Measurements from ENCODE around the gene ASCC1.
A peak's percentile ranks its signal among the peaks of the same experiment; 100 is the strongest.

Gene ASCC1

DNA sequence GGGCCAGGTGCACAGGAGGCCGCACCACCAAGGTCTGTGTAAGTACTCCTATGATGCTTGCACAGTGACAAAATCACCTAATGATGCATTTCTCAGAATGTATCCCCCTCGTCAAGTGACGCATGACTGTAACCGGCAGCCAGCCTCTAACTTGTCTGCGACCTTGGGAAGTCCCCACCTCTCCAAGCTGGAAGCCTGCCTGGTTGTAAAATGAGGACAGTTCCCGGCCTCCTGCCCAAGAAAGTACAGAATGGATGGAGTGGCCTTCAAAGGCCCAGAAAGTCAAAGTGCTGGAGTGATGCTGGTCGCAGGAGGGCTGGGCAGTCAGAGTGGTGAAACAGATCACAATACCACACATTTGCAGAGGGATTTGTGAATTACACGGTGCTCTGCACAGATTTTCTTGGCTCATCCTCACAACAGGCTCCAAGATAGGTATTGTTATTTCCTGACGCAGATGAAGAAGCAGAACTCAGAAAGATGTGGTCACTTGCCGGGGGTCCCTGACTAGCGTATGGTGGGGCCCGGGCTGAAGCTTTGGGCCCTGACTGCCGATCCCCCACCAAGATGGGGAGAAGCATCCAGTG is 150.5 kb downstream of the ASCC1 start:
- no peak for DNase-seq (ENCODE audit: low read depth)

DNA sequence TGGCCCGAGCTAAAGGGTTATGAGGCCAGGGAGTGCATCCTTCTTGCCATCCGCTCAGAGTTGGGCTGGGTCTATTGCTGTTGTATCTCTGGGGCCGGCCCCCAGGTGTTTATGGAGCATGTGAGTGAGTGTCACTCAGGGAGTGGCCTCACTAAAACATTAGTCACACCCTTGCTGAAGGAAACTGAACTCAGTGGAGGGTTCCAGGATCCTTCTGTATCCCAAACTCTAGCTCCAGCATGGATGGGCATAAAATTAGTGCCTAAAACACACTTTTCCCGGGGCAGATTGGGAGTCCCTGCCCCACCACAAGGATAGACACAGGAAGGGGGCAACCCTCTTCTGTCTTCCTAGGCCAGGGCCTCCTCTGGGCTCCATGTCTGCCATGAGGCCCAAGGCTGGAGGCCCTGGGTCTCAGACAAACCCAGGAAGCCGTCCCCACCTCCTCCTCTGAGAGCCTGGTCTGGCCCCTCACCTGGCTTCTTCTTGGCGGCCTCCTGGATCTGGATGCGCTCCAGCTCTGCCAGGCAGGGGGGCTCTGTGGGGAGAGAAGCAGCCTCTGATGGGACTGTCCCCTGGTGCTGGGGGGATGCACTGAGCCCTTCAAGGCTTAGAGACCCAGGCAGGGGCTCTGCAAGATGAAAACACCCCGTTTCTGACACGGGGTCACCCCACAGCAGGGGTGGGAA is 152.2 kb downstream of the ASCC1 start:
- no peak for DNase-seq (ENCODE audit: low read depth)

DNA sequence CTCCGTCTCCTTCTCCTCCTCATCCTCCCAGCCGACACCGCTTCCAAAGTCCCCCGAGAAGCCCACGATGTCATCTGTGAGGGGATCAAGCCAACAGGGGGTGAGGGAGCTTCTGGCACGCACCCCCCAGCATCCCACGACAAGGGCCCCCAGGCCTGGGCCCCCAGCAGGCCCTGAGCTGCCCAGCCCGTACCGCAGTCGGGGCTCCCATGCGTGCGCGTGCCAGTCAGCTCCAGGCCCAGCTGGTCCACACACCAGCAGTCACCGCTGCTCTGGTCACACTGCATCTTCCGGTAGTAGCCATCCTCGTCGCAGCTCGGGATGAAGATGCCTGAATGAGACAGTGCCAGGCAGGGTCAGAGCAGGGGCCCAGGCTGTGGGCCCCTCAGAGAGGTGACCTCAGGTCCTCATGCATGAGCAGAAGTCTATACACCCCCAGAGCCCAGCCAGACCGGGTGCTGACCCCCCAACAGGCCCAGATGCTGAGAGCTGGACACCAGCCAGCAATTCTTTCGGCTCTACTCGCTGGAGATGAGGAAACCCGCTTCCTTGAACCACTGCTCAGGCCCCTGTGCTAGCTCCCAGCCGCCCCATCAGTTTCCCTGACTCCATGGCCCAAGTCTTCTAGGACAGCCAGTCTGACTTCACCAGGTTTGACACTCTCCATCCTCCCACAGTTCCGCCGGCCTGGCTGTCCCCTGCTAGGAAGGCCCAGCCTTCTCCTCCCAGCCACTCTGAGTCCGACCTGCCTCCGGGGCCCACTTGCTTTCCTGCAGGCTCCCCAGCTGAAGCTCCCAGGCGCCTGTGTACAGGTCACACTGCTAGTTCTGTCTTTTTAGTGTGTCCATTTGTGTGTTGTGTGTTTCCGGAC is 153.0 kb downstream of the ASCC1 start:
- no peak for DNase-seq (ENCODE audit: low read depth)

DNA sequence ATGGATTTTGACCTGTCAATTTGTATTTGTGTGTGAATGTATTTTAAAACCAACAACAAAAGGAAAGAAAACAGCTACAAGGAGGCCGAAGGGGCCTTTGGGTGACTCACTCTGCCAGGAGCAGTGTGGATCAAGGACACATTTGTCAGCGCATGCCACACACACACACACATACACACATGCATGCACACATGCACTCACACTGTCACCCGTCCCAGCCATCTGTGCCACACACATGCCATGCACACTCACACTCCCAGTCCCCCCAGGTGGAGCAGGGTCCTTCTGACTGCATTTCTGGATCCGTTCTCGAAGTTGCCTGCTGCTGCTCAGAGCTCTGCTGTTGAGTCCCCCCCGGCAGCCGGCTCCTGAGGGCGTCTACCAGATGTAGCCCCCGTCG is 153.7 kb downstream of the ASCC1 start:
- DNase-seq (ENCODE audit: low read depth): no peak

DNA sequence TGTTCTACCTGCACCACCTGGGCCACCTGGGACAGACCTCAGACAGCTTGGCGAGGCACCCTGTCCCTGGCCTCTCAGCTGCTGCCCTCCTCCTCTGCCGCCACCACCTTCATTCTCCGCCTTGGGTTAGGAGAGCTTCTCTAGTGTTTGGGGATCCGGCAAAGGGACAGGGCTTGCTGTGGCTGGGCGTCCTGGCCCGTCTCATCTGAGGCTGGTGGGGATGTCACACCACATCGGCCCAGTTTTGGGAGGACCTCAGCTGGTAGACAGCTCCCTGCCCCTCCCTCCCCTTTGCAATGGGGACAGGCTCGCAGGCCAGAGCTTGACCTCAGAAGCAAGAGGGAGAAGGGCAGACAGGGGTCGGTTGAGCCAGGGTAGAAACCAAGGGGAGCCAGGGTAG is 154.1 kb downstream of the ASCC1 start:
- no peak for DNase-seq (ENCODE audit: low read depth)

DNA sequence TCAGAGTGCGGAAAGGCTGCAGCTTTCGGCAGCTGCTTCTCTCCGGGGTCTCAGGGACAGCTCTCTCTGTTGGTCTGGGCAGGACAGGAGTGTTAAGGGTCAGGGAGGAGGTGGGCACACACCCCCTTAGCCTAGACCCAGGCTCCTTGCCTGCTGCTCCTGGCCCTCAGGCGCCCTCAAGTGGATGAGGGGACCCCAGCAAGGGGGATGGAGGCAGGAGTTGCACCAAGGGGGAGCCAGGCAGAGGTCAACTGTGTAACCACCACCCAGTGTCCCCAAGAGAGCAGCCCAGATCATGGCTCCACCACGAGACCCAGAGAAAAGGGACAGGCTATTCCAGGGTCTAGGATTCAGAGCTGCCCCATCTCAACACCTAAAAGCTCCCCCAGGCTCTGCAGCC is 154.6 kb downstream of the ASCC1 start:
- DNase-seq (ENCODE audit: low read depth): no peak

DNA sequence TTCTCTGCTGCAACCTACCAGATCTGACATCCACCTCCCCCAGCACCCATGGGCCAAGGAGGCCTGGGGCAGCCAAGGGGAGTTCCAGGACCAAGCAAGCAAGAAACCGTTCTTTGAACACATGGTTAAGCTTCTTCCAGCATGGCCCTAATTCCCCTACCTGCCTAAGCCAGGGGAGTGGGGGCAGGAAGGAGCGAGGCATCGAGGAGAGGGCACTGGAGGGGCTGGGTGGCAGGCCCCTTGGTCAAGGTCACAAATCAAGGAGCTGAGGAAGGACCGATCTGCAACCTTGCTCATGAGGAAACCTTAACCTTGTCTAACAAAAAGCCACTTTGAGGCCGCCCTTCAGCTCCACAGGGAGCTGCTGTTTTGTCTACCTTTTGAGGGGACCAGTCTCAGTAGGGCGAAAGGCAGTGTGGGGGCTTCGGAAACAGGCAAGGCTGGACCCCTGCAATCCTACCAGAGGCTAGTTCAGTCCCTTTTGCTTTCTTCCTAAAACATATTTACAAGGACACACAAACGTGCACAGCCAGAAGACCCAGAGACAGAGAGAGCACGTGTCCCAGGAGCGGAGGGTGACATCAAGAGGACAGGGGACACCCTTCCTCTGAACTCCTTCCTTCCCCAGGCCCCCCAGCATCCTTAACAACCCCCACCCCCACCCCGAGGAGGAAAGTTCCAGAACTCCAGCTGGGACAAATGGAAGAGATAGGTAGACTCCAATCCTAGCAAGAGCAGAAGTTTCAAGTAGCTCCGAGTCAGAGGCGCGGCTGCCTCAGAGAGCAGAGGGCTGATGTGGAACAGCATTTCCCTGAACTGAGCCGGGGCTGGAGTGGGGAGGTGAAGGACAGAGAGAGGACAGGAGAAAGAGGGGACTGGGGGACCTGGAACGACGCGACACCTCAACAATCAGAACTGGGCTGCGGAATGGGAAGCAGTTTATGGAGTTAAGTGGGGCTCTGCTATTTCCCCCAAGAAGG is 155.9 kb downstream of the ASCC1 start:
- DNase-seq (ENCODE audit: low read depth): no peak

DNA sequence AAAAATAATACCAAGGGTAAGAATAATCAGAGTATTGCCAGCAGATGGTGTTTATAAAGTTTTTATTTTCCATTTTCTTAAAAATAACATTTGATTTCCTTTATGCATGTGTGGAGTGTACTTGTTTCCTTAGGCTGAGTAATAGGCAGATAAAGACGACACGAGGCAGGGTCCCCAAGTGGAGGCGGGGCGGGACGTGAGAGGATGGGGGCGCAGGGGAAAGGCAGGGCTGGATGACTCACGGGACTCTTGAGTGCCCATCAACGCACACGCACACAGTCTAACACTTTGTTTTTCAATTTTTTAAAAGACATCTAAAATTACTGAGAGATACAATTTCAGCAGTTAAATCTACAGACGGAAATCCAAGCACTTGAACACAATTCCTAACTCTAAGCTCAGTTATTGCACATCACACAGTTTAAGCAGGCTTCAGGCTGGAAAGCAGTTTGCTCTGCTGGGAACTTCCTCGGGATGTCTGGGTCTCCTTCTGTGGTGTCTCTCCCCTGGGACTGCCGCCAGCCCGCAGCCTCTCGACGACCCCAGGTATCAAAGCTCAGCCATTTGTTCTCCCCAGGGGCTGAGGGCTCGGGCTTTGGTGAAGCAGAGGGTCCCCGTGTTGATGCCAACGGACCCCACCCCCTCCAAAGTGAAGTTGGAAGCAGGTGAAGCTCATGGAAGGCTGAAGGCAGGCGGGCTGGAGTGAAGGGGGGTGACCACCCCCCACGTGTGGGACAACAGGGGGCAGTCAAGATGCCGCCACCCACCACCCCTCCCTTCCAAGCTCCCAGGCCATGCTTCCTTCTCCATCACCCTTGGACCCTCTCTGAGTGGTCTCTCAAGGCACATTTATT is 156.9 kb downstream of the ASCC1 start:
- DNase-seq (ENCODE audit: low read depth): no peak

DNA sequence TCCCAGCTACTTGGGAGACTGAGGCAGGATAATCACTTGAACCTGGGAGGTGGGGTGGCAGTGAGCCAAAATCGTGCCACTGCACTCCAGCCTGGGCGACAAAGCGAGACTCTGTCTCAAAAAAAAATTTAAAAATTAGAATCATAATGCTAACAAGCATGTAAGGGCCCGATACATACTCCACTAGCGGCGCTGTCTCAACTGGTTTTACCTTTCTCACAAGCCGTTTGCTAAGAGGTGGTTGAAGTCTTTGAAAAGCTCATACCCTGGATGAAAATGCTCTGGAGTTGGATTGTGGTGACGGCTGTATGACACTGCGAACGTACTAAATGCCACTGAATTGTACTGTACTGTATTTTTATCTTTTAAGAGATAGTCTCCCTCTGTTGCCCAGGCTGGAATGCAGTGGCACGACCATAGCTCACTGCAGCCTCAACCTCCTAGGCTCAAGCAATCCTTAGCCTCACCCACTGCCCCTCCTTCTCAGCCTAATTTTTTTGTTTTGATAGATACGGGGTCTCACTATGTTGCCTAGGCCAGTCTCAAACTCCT is 157.7 kb downstream of the ASCC1 start:
- no peak for DNase-seq (ENCODE audit: low read depth)

DNA sequence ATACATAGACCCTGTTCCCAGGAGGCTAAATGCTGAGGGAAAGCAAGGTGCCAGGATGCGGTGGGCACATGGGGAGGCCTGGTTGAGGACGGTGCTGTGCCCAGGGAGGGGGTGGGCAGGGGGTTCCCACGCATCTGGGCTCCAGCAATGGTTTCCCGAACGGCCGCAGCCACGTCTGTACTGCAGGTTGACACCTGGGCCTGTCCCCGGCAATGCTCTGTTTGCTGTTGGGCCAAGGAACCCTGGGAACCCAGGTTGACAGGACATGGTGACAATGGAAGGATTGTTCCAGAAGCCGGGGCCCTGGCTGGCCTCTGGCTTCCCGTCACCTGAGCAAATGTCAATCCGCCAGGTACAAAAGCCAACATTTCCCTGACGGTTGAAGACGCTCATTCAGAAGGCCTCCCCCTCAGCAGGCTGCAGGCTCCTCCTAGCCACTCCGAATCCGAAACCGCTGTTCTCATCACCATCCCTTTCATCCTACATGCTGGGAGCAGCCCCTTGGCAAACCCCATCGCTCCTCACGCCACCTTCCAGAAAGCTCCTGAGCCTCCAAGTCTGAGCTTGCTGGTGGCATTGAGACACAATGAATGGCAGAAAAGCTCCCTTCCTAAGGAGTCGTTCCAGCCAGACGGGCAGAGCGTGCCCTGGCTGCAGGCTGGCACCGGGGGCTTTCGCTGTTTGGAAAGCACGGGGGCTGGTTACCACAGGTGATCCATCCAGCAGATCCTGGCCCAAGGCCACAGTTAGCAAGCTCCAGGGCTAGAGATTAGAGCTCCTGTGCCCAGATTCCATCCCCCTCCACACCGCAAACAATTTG is 158.9 kb downstream of the ASCC1 start:
- DNase-seq (ENCODE audit: low read depth): no peak

DNA sequence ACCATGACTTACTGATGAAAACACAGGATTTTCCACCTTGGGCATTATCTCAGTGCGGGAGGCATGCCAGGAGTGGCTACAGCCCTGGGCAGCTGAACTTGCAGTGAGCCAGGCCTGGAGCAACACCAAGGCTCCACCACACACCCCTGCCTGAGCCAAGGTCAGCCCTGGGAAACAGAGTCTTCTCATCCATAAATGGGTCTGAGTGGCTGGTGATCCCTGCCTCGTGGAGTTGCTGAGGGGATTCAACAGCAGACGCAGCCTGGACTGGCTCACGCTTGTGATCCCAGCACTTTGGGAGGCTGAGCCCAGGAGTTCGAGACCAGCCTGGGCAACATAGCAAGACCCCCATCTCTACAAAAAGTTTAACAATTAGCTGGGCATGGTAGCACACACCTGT is 160.0 kb downstream of the ASCC1 start:
- no peak for DNase-seq (ENCODE audit: low read depth)

DNA sequence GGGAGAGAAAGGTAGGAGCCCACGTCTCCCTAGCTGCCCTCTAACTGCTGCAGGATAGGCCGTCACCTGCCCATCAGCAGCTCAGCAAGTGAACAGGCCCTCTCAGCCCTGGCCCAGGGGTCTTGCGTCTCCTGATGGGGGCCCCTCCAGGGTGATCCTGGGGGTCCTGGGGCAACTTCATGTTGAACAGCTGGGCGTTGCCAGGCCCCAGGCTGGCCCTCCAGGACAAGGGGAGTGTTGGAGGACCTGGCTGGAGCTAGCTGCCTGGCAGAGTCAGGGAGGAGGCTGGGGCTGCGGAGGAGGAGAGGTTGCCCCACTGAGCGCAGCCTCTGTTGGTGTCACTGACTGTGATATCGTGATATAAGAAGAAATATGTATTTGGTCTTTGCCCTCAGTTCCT is 162.4 kb downstream of the ASCC1 start:
- DNase-seq (ENCODE audit: low read depth): no peak

DNA sequence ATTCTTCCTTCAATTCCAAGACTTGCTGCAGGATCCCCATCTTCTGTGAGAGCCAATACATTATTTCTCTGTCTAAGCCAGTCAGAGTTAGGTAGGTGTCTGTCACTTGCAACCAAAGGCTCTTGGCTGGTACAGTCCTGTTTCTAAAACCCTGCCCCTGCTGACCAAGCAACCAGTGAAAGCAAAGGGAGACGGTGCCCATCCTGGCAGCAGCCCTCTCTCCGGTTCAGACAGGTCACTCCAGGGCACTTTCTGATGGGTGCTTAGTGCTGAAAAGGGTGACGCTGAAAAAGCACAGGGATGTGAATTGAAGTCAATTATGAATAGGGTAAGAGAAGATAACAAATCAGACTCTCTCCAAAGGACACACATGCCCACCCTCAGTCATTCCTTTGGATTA is 165.2 kb downstream of the ASCC1 start:
- DNase-seq (ENCODE audit: low read depth): no peak

DNA sequence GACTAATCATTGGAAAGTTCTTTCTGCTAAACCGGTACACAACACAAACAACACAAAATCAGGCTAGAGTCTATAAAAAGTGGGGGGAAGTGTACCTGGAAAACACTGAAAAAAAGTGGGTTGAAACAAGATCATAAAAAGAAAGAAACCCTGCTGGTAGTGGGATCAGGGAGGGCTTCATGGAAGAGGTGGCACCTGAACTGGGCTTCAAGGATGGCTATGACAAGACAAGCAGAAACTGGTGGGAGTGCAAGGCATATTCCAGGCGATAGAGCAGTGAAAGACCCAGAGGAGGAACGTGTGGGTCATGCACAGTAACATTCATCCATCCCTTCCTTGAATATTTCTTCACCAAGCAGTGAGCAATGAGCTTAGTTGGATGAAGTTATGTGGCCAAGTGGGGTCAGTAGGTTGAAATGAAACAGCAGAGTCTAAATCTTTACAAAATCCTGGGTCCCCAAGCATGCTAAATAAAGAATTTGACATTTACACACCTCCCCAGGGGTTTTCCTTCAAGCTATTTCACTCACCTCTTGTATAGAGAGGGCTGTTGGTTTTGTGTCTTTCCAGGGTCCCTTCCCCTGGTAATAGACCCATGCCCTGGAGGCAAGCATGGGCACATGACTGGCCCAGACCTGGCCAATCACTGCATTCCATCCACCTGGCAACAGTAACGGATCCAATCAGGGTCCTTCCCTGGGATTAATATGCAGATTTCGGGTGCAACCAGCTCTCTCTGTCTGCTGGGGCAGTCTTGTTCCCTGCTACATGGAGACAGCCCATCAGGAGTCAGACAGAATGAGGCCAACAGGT is 165.9 kb downstream of the ASCC1 start:
- DNase-seq (ENCODE audit: low read depth): no peak

DNA sequence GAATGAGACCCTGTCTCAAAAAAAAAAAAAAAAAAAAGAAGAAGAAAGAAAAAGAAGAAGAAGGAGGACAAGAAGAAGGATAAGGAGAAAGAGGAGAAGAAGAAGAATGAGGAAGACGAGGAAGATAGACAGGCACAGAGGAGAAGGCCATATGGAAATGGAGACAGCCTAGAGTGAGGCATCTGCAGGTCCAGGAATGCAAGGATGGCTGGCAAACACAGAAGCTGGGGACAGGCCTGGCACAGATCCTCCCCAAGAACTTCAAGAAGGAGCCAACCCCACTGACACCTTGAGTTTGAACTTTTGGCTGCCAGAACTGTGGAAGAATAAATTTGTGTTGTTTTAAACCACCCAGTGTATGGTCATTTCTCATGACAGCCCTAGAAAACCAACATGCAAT is 166.6 kb downstream of the ASCC1 start:
- no peak for DNase-seq (ENCODE audit: low read depth)

DNA sequence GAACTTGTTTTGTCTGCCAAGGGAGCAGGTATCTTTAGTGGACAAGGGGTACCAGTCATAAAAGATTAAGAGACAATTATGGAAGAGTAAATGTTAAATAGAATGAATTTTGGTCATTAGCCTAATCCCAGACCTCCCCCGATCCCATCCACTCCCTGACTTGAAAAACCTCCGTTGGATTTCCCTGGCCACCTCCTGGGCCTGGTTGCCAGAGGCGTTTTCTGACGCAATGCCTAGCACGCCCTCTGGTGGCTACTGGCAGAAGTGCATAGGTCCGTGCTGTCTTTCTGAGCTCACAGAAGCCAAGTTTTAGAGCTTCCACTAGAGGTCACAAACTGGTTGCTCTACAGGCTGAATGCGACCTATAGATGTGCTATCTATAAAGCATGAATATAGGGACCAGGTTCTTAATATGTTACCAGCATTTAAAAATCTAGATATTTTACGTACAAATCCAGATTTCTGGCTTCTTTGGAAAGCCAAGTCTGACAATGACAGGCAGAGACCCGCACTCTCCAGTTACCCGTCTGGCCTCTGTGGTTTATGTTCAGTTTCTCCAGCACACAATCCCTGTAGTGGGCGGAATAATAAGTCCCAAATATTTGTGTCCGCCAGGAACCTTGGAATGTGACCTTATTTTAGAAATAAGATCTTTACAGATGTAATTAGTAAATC is 167.5 kb downstream of the ASCC1 start:
- peak; percentile 84 for DNase-seq (ENCODE audit: low read depth)
